Measurements from ENCODE around the gene NPIPB4. TPM values are rescaled to one million over a fixed set of nuclear protein-coding genes. Genes with fewer than 3 reads are reported as not detected.
"Not testable (repeated sequence)": the region's sequence is repeated elsewhere in the genome, so short reads cannot be mapped to it uniquely, and the experiment has no call there.

NPIPB4 gene
- total and polyA plus RNA-seq, 4 donors: 19.4 to 168 (median 60.6) TPM

- H3K9me3 ChIP-seq (ENCODE audit: control insufficient read depth in 4 of 4, insufficient read depth in 3 of 4, low read length in 3 of 4); H3K9ac ChIP-seq (ENCODE audit: insufficient read depth in 1 of 2, low read length in 2 of 2); H3K27ac ChIP-seq (ENCODE audit: low read depth in 1 of 2, low read length in 1 of 2); H3K36me3 ChIP-seq (ENCODE audit: control insufficient read depth in 4 of 4, insufficient read depth in 4 of 4, low read length in 4 of 4); H3K4me3 ChIP-seq; H3K27me3 ChIP-seq (ENCODE audit: control insufficient read depth in 3 of 3, insufficient read depth in 3 of 3, low read length in 2 of 3); ATAC-seq (ENCODE audit: insufficient read depth, low FRiP score); H3K4me1 ChIP-seq (ENCODE audit: control insufficient read depth in 5 of 5, insufficient read depth in 5 of 5, low read length in 5 of 5); DNase-seq: not testable (repeated sequence)
- WGBS, 2 donors: 55 to 65% methylated on average over 5 of the region's 5 CpGs
Observed at GRCh38 chr16:21826067-21826706, 31.4 kb downstream of the NPIPB4 start.

GRCh38 chr16:21825526-21825925, 32.0 kb downstream of the NPIPB4 start:
- not testable (repeated sequence) for H3K4me1 ChIP-seq (ENCODE audit: control insufficient read depth in 5 of 5, insufficient read depth in 5 of 5, low read length in 5 of 5); H3K27ac ChIP-seq (ENCODE audit: low read depth in 1 of 2, low read length in 1 of 2); DNase-seq; H3K27me3 ChIP-seq (ENCODE audit: control insufficient read depth in 3 of 3, insufficient read depth in 3 of 3, low read length in 2 of 3); ATAC-seq (ENCODE audit: insufficient read depth, low FRiP score); H3K36me3 ChIP-seq (ENCODE audit: control insufficient read depth in 4 of 4, insufficient read depth in 4 of 4, low read length in 4 of 4); H3K9me3 ChIP-seq (ENCODE audit: control insufficient read depth in 4 of 4, insufficient read depth in 3 of 4, low read length in 3 of 4); H3K4me3 ChIP-seq; H3K9ac ChIP-seq (ENCODE audit: insufficient read depth in 1 of 2, low read length in 2 of 2)
- WGBS, 2 donors: 63 to 95% methylated on average over 4 of the region's 4 CpGs

DNA sequence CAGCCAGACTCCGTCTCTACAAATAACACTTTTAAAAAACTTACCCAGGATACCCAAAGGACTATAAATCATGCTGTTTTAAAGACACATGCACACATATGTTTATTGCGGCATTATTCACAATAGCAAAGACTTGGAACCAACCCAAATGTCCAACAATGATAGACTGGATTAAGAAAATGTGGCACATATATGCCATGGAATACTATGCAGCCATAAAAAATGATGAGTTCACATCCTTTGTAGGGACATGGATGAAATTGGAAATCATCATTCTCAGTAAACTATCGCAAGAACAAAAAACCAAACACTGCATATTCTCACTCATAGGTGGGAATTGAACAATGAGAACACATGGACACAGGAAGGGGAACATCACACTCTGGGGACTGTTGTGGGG, 34.3 kb downstream of the NPIPB4 start:
- not testable (repeated sequence) for H3K4me1 ChIP-seq (ENCODE audit: control insufficient read depth in 5 of 5, insufficient read depth in 5 of 5, low read length in 5 of 5); H3K9ac ChIP-seq (ENCODE audit: insufficient read depth in 1 of 2, low read length in 2 of 2); H3K4me3 ChIP-seq; H3K27me3 ChIP-seq (ENCODE audit: control insufficient read depth in 3 of 3, insufficient read depth in 3 of 3, low read length in 2 of 3); H3K9me3 ChIP-seq (ENCODE audit: control insufficient read depth in 4 of 4, insufficient read depth in 3 of 4, low read length in 3 of 4); DNase-seq; H3K27ac ChIP-seq (ENCODE audit: low read depth in 1 of 2, low read length in 1 of 2); ATAC-seq (ENCODE audit: insufficient read depth, low FRiP score); H3K36me3 ChIP-seq (ENCODE audit: control insufficient read depth in 4 of 4, insufficient read depth in 4 of 4, low read length in 4 of 4)
- WGBS, 2 donors: 86 to 92% methylated on average over 2 of the region's 3 CpGs

DNA sequence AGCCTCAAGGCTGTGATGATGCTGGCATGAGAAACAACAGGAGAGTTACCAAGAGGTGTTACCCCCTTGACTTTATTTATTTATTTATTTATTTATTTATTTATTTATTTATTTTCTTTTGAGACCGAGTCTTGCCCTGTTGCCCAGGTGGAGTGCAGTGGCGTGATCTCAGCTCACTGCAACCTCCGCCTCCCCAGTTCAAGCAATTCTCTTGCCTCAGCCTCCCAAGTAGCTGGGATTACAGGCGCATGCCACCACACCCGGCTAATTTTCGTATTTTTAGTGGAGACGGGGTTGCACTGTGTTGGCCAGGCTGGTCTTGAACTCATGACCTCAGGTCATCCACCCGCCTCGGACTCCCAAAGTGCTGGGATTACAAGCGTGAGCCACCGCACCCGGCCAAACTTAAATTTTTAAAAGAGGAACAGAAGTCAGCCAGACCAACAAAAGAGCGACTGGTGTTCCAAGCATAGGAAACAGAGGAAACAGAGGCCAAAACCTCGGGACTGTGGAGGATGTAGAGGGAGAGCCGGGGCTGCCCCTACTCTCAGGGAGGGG, 36.6 kb downstream of the NPIPB4 start:
- H3K27me3 ChIP-seq (ENCODE audit: control insufficient read depth in 3 of 3, insufficient read depth in 3 of 3, low read length in 2 of 3); ATAC-seq (ENCODE audit: insufficient read depth, low FRiP score); H3K4me1 ChIP-seq (ENCODE audit: control insufficient read depth in 5 of 5, insufficient read depth in 5 of 5, low read length in 5 of 5); H3K4me3 ChIP-seq; H3K36me3 ChIP-seq (ENCODE audit: control insufficient read depth in 4 of 4, insufficient read depth in 4 of 4, low read length in 4 of 4); H3K9me3 ChIP-seq (ENCODE audit: control insufficient read depth in 4 of 4, insufficient read depth in 3 of 4, low read length in 3 of 4): not testable (repeated sequence)
- Histone ChIP-seq H3K9ac (ENCODE audit: insufficient read depth in 1 of 2, low read length in 2 of 2) (peak overlapping the region in 1 of 2 donors; percentile 88), H3K27ac (ENCODE audit: low read depth in 1 of 2, low read length in 1 of 2) (peak overlapping the region; percentile 76 to 95)
- 73 to 81% methylated on average over 15 of the region's 15 CpGs for WGBS, 2 donors
- DNase-seq: peak in 1 of 3 donors; percentile 41

- Histone ChIP-seq H3K9ac (ENCODE audit: insufficient read depth in 1 of 2, low read length in 2 of 2) (peak overlapping the region; percentile 77 to 88), H3K4me3 (peak overlapping the region; percentile 85), H3K27ac (ENCODE audit: low read depth in 1 of 2, low read length in 1 of 2) (peak overlapping the region; percentile 76 to 95)
- H3K36me3 ChIP-seq (ENCODE audit: control insufficient read depth in 4 of 4, insufficient read depth in 4 of 4, low read length in 4 of 4); H3K27me3 ChIP-seq (ENCODE audit: control insufficient read depth in 3 of 3, insufficient read depth in 3 of 3, low read length in 2 of 3); H3K4me1 ChIP-seq (ENCODE audit: control insufficient read depth in 5 of 5, insufficient read depth in 5 of 5, low read length in 5 of 5); H3K9me3 ChIP-seq (ENCODE audit: control insufficient read depth in 4 of 4, insufficient read depth in 3 of 4, low read length in 3 of 4): not testable (repeated sequence)
- DNase-seq: peak; percentile 88 to 90 (median 89)
- 4% methylated on average over 52 to 55 of the region's 55 CpGs for WGBS, 2 donors
- peak; percentile 94 for ATAC-seq (ENCODE audit: insufficient read depth, low FRiP score)
Observed at GRCh38 chr16:21820028-21820907, 37.3 kb downstream of the NPIPB4 start.

DNA sequence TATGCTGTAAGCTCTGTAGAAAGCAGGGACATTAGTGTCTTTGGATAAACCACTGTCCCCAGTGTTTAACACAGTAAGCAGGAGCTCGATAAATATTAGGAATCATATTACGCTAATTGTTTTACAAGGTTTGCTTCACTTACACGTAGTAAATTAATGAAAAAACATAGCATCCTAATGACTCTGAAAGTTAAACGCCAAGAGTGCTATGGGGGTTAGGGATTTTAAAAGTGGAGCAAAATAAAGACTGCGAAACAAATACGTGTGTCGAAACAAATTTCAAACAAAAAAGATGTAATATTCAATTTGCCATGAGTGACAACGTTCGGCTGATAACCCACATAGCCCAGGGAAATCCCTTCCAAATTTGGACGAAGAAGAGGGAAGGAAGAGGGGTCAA, 37.9 kb downstream of the NPIPB4 start:
- ATAC-seq (ENCODE audit: insufficient read depth, low FRiP score); H3K36me3 ChIP-seq (ENCODE audit: control insufficient read depth in 4 of 4, insufficient read depth in 4 of 4, low read length in 4 of 4); H3K4me3 ChIP-seq; H3K27me3 ChIP-seq (ENCODE audit: control insufficient read depth in 3 of 3, insufficient read depth in 3 of 3, low read length in 2 of 3); H3K9me3 ChIP-seq (ENCODE audit: control insufficient read depth in 4 of 4, insufficient read depth in 3 of 4, low read length in 3 of 4); H3K4me1 ChIP-seq (ENCODE audit: control insufficient read depth in 5 of 5, insufficient read depth in 5 of 5, low read length in 5 of 5); H3K27ac ChIP-seq (ENCODE audit: low read depth in 1 of 2, low read length in 1 of 2): not testable (repeated sequence)
- WGBS, 2 donors: 52 to 69% methylated on average over 8 to 9 of the region's 10 CpGs
- peak in 1 of 3 donors; percentile 1 for DNase-seq
- H3K9ac ChIP-seq (ENCODE audit: insufficient read depth in 1 of 2, low read length in 2 of 2): peak overlapping the region; percentile 65 to 77

- not testable (repeated sequence) for H3K27me3 ChIP-seq (ENCODE audit: control insufficient read depth in 3 of 3, insufficient read depth in 3 of 3, low read length in 2 of 3); H3K9ac ChIP-seq (ENCODE audit: insufficient read depth in 1 of 2, low read length in 2 of 2); H3K4me1 ChIP-seq (ENCODE audit: control insufficient read depth in 5 of 5, insufficient read depth in 5 of 5, low read length in 5 of 5); ATAC-seq (ENCODE audit: insufficient read depth, low FRiP score); H3K36me3 ChIP-seq (ENCODE audit: control insufficient read depth in 4 of 4, insufficient read depth in 4 of 4, low read length in 4 of 4); DNase-seq; H3K4me3 ChIP-seq; H3K27ac ChIP-seq (ENCODE audit: low read depth in 1 of 2, low read length in 1 of 2); H3K9me3 ChIP-seq (ENCODE audit: control insufficient read depth in 4 of 4, insufficient read depth in 3 of 4, low read length in 3 of 4)
Observed at GRCh38 chr16:21817012-21817411, 40.5 kb downstream of the NPIPB4 start.

GRCh38 chr16:21815694-21816093, 41.9 kb downstream of the NPIPB4 start:
- not testable (repeated sequence) for DNase-seq; H3K36me3 ChIP-seq (ENCODE audit: control insufficient read depth in 4 of 4, insufficient read depth in 4 of 4, low read length in 4 of 4); H3K9me3 ChIP-seq (ENCODE audit: control insufficient read depth in 4 of 4, insufficient read depth in 3 of 4, low read length in 3 of 4); ATAC-seq (ENCODE audit: insufficient read depth, low FRiP score); H3K27me3 ChIP-seq (ENCODE audit: control insufficient read depth in 3 of 3, insufficient read depth in 3 of 3, low read length in 2 of 3); H3K27ac ChIP-seq (ENCODE audit: low read depth in 1 of 2, low read length in 1 of 2); H3K9ac ChIP-seq (ENCODE audit: insufficient read depth in 1 of 2, low read length in 2 of 2); H3K4me1 ChIP-seq (ENCODE audit: control insufficient read depth in 5 of 5, insufficient read depth in 5 of 5, low read length in 5 of 5); H3K4me3 ChIP-seq
- 86 to 94% methylated on average over 8 to 11 of the region's 11 CpGs for WGBS, 2 donors

All from lung (tissue), 10 donors.